PFSK-1 (cell line): ENCODE data around the gene DYNC1H1.

Experiments used
- FOXP2 ChIP-seq: optimal IDR thresholded peaks from 2 replicates; pipeline ENCODE3; 2011; ENCODE audit warnings: borderline replicate concordance, control low read depth, inconsistent platforms; ENCODE audit not compliant: insufficient read depth; ENCODE audit errors: extremely low read length, extremely low read depth
- POLR2AphosphoS5 ChIP-seq: IDR thresholded peaks from 2 replicates; pipeline ENCODE4 v1.6.1; 2012; ENCODE audit warnings: low read depth, mild to moderate bottlenecking, control low read depth, low read length, moderate library complexity
- REST ChIP-seq, 2 experiments: IDR thresholded peaks; 2 replicates each; pipeline versions ENCODE4 v1.6.1 to v1.8.0; 2011 to 2012; ENCODE audit warnings: low read depth in 2 of 2, low read length in 2 of 2, control low read depth in 1 of 2, inconsistent platforms in 1 of 2, mild to moderate bottlenecking in 1 of 2, moderate library complexity in 1 of 2; ENCODE audit not compliant: insufficient read depth in 1 of 2
- SIN3A ChIP-seq: IDR thresholded peaks from 2 replicates; pipeline ENCODE4 v1.6.1; 2012; ENCODE audit warnings: mild to moderate bottlenecking, low read length, moderate library complexity, borderline replicate concordance; ENCODE audit not compliant: insufficient read depth
- TAF1 ChIP-seq: IDR thresholded peaks from 2 replicates; pipeline ENCODE4 v1.6.1; 2012; ENCODE audit warnings: low read length, control low read depth, borderline replicate concordance; ENCODE audit not compliant: insufficient read depth

DNA sequence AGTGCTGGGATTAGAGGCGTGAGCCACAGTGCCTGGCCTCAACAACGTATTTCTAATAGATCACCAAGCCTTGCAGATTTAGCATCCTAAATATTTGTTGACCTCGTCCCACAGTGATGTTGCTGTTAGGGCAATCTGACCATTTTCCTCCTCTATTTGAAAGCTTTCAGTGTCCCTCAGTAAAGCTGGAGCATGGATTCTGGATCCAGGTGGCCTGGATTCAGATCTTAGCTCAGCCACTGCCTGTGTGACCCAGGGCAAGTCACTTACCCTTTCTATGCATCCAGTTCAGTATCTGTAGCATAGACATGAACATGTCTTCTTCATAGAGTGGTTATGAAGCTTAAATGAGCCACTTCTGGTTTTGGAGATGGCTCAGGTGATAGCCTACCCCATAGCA, 126.3 kb downstream of the DYNC1H1 start:
- TF ChIP-seq SIN3A, result no peak
- TF ChIP-seq TAF1, result no peak
- no peak for TF ChIP-seq POLR2AphosphoS5
- TF ChIP-seq REST (IDR thresholded peaks at IDR 0.05; ENCODE audit: insufficient read depth in 1 of 2, low read depth in 2 of 2, low read length in 2 of 2), result no peak
- no peak for TF ChIP-seq FOXP2
